Femur (tissue), 1 donor: ENCODE results near the gene PSMD3.
"Not testable (repeated sequence)": the region's sequence is repeated elsewhere in the genome, so short reads cannot be mapped to it uniquely, and the experiment has no call there.

Experiments
- DNase-seq: peaks from one replicate; pipeline ENCODE4 v3.0.0-alpha.2; 2017

PSMD3 gene

GRCh38 chr17:39999067-39999466 is 18.5 kb downstream of the PSMD3 start:
- no peak for DNase-seq

- no peak for DNase-seq
Observed at GRCh38 chr17:40000161-40000560, 19.6 kb downstream of the PSMD3 start.

GRCh38 chr17:40001335-40001734 is 20.7 kb downstream of the PSMD3 start:
- DNase-seq, result not testable (repeated sequence)

GRCh38 chr17:40004072-40004471 is 23.5 kb downstream of the PSMD3 start:
- DNase-seq, result no peak

DNA sequence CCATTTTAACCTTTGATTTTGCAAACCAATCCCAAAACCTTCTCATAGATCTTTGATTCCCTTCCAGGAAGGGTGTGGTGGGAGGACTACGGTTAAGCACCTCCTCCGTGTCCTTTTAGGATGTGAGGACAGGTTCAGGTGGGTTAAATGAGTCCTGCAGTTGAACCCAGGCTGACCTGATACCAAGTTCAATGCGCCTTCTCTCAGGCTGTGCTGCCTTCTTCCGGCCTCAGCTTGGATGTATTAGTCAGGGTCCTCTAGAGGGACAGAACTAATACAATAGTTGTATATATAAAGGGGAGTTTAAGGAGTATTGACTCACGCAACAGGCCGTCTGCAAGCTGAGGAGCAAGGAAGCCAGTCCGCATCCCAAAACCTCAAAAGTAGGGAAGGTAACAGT is 24.1 kb downstream of the PSMD3 start:
- no peak for DNase-seq

- DNase-seq, result no peak
Observed at GRCh38 chr17:40005520-40005919, 24.9 kb downstream of the PSMD3 start.

GRCh38 chr17:40010946-40011500 is 30.4 kb downstream of the PSMD3 start:
- DNase-seq, result not testable (repeated sequence)

GRCh38 chr17:40012017-40012647 is 31.5 kb downstream of the PSMD3 start:
- not testable (repeated sequence) for DNase-seq

DNA sequence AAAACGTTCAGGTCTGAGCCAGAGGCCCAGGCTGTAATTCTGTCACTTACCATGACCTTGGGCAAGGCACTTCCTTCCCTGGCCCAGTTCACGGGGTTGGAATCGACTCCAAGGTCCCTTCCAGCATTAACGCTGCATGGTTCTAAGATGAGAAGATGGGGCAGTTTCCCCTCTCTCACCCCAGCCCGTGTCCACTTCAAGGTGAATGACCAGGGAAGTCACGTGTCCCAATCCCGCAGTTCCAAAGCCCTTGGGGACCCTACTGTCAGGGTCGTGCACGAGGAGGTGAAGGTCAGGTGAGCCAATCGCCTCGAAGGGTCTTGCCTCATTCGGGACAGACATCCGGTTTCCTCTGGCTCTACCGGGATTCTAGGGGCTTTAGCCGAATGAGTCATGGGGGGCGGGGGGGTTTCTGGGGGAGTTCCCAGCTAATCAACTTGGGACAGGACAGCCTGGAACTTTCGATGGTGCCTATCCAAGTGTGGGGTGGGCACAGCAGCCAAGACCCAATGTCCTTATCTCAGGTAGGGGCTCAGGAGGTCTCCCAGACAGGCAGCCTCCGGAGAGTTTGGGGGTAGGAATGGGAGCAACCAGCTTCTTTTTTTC is 33.9 kb downstream of the PSMD3 start:
- DNase-seq, result no peak

GRCh38 chr17:40015005-40015997 is 34.7 kb downstream of the PSMD3 start, which contains the start of gene CSF3:
TSS of gene CSF3 (plus strand) at chr17:40015440. CDS start at chr17:40015475, 35 bp downstream.
- no peak for DNase-seq

DNA sequence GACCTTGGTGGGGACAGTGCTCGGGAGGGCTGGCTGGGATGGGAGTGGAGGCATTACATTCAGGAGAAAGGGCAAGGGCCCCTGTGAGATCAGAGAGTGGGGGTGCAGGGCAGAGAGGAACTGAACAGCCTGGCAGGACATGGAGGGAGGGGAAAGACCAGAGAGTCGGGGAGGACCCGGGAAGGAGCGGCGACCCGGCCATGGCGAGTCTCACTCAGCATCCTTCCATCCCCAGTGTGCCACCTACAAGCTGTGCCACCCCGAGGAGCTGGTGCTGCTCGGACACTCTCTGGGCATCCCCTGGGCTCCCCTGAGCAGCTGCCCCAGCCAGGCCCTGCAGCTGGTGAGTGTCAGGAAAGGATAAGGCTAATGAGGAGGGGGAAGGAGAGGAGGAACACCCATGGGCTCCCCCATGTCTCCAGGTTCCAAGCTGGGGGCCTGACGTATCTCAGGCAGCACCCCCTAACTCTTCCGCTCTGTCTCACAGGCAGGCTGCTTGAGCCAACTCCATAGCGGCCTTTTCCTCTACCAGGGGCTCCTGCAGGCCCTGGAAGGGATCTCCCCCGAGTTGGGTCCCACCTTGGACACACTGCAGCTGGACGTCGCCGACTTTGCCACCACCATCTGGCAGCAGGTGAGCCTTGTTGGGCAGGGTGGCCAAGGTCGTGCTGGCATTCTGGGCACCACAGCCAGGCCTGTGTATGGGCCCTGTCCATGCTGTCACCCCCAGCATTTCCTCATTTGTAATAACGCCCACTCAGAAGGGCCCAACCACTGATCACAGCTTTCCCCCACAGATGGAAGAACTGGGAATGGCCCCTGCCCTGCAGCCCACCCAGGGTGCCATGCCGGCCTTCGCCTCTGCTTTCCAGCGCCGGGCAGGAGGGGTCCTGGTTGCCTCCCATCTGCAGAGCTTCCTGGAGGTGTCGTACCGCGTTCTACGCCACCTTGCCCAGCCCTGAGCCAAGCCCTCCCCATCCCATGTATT is 35.7 kb downstream of the PSMD3 start:
- no peak for DNase-seq

DNA sequence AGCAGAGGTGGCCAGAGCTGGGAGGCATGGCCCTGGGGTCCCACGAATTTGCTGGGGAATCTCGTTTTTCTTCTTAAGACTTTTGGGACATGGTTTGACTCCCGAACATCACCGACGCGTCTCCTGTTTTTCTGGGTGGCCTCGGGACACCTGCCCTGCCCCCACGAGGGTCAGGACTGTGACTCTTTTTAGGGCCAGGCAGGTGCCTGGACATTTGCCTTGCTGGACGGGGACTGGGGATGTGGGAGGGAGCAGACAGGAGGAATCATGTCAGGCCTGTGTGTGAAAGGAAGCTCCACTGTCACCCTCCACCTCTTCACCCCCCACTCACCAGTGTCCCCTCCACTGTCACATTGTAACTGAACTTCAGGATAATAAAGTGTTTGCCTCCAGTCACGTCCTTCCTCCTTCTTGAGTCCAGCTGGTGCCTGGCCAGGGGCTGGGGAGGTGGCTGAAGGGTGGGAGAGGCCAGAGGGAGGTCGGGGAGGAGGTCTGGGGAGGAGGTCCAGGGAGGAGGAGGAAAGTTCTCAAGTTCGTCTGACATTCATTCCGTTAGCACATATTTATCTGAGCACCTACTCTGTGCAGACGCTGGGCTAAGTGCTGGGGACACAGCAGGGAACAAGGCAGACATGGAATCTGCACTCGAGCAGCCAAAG is 36.9 kb downstream of the PSMD3 start:
- no peak for DNase-seq

- DNase-seq, result peak; percentile 84
Observed at GRCh38 chr17:40018211-40019121, 37.9 kb downstream of the PSMD3 start.

DNA sequence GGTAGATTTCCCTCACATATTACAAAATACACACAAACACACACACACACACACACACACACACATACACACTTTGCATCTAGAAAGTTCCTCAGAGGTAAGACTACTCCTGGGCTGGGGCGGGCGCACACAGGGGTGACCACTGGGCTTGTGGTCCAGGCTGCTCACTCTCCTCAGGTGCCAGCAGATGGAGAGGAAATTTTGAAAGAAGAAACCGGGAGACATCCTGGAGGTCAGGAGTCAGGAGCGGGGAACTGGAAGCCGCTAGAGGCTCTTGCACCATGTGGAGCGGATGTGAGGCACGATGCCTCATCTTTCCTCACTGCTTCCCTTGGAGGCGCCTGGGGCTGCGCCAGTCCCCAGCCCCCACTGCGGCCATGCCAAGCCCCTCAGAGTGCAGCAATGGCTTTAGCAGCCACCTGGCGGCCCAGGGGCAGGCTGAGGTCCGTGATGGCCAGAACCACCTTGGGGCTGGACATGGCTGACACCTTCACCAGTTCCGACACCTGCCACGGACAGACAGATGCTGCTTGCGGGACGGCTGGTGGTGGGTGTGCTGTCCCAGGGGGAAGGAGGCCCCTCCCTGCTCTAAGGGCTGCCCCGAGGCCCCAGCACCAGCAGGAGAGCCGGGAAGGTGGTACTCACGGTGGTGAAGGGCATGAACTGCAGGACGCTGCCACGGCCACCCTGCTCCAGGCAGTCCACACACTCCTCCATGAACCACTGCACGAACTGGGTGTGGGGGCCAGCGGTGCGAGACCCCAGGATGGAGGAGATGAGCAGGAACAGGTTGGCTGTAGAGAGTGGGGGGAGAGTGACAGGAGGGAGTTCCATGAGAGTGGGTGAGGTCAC is 38.8 kb downstream of the PSMD3 start:
- no peak for DNase-seq

DNA sequence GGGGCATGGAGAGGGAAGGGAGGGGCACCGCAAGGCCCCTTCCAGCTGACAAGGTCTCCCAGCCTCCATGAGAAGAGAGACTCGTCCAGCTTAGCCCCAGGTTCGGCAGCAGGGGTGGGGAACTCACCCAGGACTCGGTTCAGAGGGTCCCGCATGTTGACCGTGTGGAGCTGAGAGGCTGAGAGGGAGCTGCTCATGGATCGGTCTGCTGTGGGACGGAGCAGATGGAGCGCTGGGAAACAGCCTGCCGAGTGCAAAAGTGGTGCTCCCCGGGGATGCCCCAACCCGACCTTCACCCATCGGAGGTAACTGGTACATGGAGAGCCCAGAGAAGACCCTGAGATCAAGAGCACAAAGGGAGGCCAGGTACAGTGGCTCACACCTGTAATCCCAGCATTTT is 39.5 kb downstream of the PSMD3 start:
- DNase-seq, result no peak

DNA sequence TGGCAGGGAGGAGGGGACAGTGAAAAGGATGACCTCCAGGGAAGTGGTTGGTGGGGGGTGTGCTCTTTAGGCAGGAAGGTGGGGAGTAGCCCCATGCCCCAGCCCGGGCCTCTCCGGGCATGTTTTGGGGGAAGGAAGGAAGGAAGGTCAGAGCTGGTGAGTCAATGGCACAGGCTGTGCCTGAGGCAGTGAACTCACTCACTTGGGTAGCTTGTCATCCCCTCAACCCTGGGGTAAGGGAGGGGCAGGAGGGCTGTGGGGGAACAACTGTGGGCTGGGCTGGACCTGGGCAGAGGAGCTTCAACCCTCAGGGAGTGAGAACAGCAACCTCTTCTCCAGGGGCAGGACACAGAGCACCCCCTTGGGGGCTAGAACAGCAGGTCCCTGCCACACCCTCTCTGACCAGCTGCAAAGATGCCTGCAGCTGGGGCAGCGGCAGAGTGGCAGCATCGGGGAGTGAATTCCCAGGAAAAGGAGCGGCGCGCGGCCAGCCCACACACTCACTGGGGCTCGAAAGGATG is 40.9 kb downstream of the PSMD3 start:
- DNase-seq, result peak; percentile 43

DNA sequence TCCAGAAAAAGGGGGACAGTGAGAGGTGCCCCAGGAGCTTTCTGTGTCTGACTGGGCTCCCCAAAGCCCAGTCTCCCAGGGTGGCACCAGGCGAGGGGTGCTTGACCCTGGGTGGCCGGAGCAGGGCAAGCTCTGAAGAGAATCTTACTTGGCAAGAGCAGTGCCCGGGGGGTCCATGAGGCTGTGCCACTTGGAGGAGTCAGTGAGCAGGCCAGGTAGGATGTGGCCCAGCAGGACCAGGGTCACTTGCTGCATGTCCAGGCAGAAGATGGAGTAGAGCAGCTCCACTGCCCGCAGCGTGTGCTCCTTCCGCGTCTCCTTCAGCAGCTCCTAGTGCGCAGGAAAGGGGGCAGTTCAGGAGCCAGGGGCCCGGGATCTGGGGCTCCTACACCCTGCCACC is 41.9 kb downstream of the PSMD3 start:
- DNase-seq, result no peak

DNA sequence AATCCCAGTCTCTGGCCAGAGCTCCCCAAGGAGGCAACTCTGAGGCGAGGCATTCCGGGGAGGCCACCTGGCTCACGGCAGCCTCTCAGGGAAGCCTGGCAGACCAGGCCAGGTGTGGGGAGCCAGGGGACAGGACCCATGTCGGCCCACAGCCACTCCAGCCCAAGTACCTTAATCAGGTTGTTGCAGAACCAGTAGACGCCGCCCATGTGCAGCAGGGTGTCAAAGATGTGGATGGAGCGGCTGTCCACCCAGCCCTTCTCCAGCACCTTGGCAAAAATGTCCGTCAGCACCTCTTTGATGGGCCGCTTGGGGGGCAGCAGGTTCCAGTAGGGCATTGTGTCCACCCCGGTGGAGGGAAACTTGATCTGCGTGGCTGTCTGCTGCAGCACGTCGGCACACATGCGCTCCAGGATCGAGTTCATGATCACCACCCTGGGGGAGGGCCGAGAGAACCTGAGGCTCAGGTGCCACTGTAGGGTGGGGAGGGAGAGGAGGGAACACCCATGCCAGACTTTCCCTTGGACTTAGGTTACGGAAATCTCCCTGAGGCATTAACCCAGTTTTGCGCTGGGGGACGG is 42.4 kb downstream of the PSMD3 start:
- DNase-seq, result no peak
